Skeletal muscle tissue (tissue), 4 donors: ENCODE measurements around the gene NOL4L. TPM values are rescaled to one million over a fixed set of nuclear protein-coding genes. Genes with fewer than 3 reads are reported as not detected.

ENCODE experiments used
- H3K27ac ChIP-seq: one replicate; pipeline ENCODE4 v1.7.0; 2013; ENCODE audit warnings: mild to moderate bottlenecking, low read depth, low read length, inconsistent platforms
- H3K27me3 ChIP-seq, 3 donors: one replicate each; pipeline ENCODE4 v1.7.0; 2013; ENCODE audit warnings: low read length in 3 of 3; ENCODE audit not compliant: control insufficient read depth in 3 of 3, insufficient read depth in 3 of 3
- H3K36me3 ChIP-seq, 3 donors: one replicate each; pipeline ENCODE4 v1.7.0; 2013; ENCODE audit warnings: low read length in 3 of 3; ENCODE audit not compliant: control insufficient read depth in 3 of 3, insufficient read depth in 3 of 3
- H3K4me1 ChIP-seq, 3 donors: one replicate each; pipeline ENCODE4 v1.7.0; 2013; ENCODE audit warnings: low read length in 3 of 3, mild to moderate bottlenecking in 3 of 3; ENCODE audit not compliant: control insufficient read depth in 3 of 3, insufficient read depth in 3 of 3
- H3K4me3 ChIP-seq, 3 donors: one replicate each; pipeline ENCODE4 v1.7.0; 2013; ENCODE audit warnings: low read length in 3 of 3
- H3K9ac ChIP-seq, 3 donors: one replicate each; pipeline ENCODE4 v1.7.0; 2013; ENCODE audit warnings: low read length in 3 of 3, mild to moderate bottlenecking in 3 of 3, moderate library complexity in 2 of 3, low read depth in 1 of 3
- H3K9me3 ChIP-seq, 3 donors: one replicate each; pipeline ENCODE4 v1.7.0; 2013; ENCODE audit warnings: low read length in 3 of 3; ENCODE audit not compliant: control insufficient read depth in 3 of 3
- total RNA-seq: library from RNA; depleted of rRNA; stranded (reverse); fragments of >200 nt; gene quantifications from one replicate; pipeline ENCODE4 v1.2.3, GENCODE V29; 2014
- donor health status: Osteomylitis.

The NOL4L gene
- total RNA-seq, 1 donor from 2014 or later: 4.2 TPM

- H3K9ac ChIP-seq: no peak overlapping the region
- no peak overlapping the region for H3K27ac ChIP-seq
- peaks cover 11 to 27% (median 22%) of the 10 kb centered on the region in 3 donors for H3K4me1 ChIP-seq
Measured at GRCh38 chr20:32521780-32522525, 63.2 kb downstream of the NOL4L start.

GRCh38 chr20:32520927-32521203, 64.3 kb downstream of the NOL4L start:
- no peaks in the 10 kb centered on the region for H3K36me3 ChIP-seq
- no peak overlapping the region for H3K27ac ChIP-seq
- peaks cover 2 to 6% (median 5%) of the 10 kb centered on the region in 3 donors for H3K27me3 ChIP-seq
- no peak overlapping the region for H3K9ac ChIP-seq
- peaks cover 11 to 36% (median 27%) of the 10 kb centered on the region in 3 donors for H3K4me1 ChIP-seq
- H3K4me3 ChIP-seq: no peak overlapping the region
- H3K9me3 ChIP-seq: no peaks in the 10 kb centered on the region

More at GRCh38 chr20:32521780-32522525, 63.2 kb downstream of the NOL4L start:
- peaks cover 2 to 5% (median 3%) of the 10 kb centered on the region in 3 donors for H3K27me3 ChIP-seq
- no peak overlapping the region for H3K4me3 ChIP-seq
- no peaks in the 10 kb centered on the region for H3K9me3 ChIP-seq
- H3K36me3 ChIP-seq: no peaks in the 10 kb centered on the region

GRCh38 chr20:32519381-32519730, 65.8 kb downstream of the NOL4L start:
- Histone ChIP-seq H3K4me1 (peaks cover 7 to 24% (median 18%) of the 10 kb centered on the region in 3 donors), H3K4me3 (no peak overlapping the region), H3K36me3 (no peaks in the 10 kb centered on the region), H3K9ac (no peak overlapping the region), H3K27me3 (peaks cover 2 to 6% (median 5%) of the 10 kb centered on the region in 3 donors), H3K27ac (no peak overlapping the region), H3K9me3 (no peaks in the 10 kb centered on the region)

GRCh38 chr20:32518593-32519380, 66.3 kb downstream of the NOL4L start:
- peaks cover 7 to 24% (median 18%) of the 10 kb centered on the region in 3 donors for H3K4me1 ChIP-seq
- H3K9ac ChIP-seq: no peak overlapping the region
- no peak overlapping the region for H3K4me3 ChIP-seq
- peaks cover 2 to 6% (median 5%) of the 10 kb centered on the region in 3 donors for H3K27me3 ChIP-seq
- H3K27ac ChIP-seq: no peak overlapping the region
- no peaks in the 10 kb centered on the region for H3K36me3 ChIP-seq
- H3K9me3 ChIP-seq: no peaks in the 10 kb centered on the region

GRCh38 chr20:32517914-32518592, 67.1 kb downstream of the NOL4L start:
- Histone ChIP-seq H3K4me3 (no peak overlapping the region), H3K4me1 (peaks cover 7 to 18% (median 18%) of the 10 kb centered on the region in 3 donors), H3K36me3 (no peaks in the 10 kb centered on the region), H3K27me3 (peaks cover 2 to 6% (median 5%) of the 10 kb centered on the region in 3 donors), H3K27ac (no peak overlapping the region), H3K9ac (no peak overlapping the region), H3K9me3 (no peaks in the 10 kb centered on the region)

GRCh38 chr20:32517518-32517873, 67.6 kb downstream of the NOL4L start:
- Histone ChIP-seq H3K4me3 (no peak overlapping the region), H3K36me3 (no peaks in the 10 kb centered on the region), H3K27me3 (peaks cover 2 to 6% (median 5%) of the 10 kb centered on the region in 3 donors), H3K4me1 (peaks cover 7 to 18% (median 18%) of the 10 kb centered on the region in 3 donors), H3K9ac (no peak overlapping the region), H3K9me3 (no peaks in the 10 kb centered on the region), H3K27ac (no peak overlapping the region)

- H3K27ac ChIP-seq: no peak overlapping the region
- peaks cover 5 to 18% (median 18%) of the 10 kb centered on the region in 3 donors for H3K4me1 ChIP-seq
- H3K9me3 ChIP-seq: no peaks in the 10 kb centered on the region
- H3K27me3 ChIP-seq: peaks cover 2 to 6% (median 5%) of the 10 kb centered on the region in 3 donors
- no peak overlapping the region for H3K9ac ChIP-seq
- no peaks in the 10 kb centered on the region for H3K36me3 ChIP-seq
- no peak overlapping the region for H3K4me3 ChIP-seq
Measured at GRCh38 chr20:32516583-32517517, 68.3 kb downstream of the NOL4L start.

- Histone ChIP-seq H3K4me1 (peaks cover 3 to 18% (median 18%) of the 10 kb centered on the region in 3 donors), H3K36me3 (no peaks in the 10 kb centered on the region), H3K4me3 (no peak overlapping the region), H3K9me3 (no peaks in the 10 kb centered on the region), H3K9ac (no peak overlapping the region), H3K27ac (no peak overlapping the region), H3K27me3 (peaks cover 2 to 6% (median 5%) of the 10 kb centered on the region in 3 donors)
Measured at GRCh38 chr20:32515631-32516101, 69.5 kb downstream of the NOL4L start.

GRCh38 chr20:32514760-32515159, 70.4 kb downstream of the NOL4L start:
- no peaks in the 10 kb centered on the region for H3K36me3 ChIP-seq
- no peak overlapping the region for H3K27ac ChIP-seq
- H3K4me3 ChIP-seq: no peak overlapping the region
- H3K9me3 ChIP-seq: no peaks in the 10 kb centered on the region
- H3K9ac ChIP-seq: no peak overlapping the region
- H3K27me3 ChIP-seq: peaks cover 0 to 10% (median 3%) of the 10 kb centered on the region in 3 donors
- H3K4me1 ChIP-seq: peaks cover 3 to 18% (median 18%) of the 10 kb centered on the region in 3 donors
